Activated gamma-delta T cell (primary cell): Measurements from ENCODE around the gene CNTNAP2.
"Not testable (repeated sequence)": the region's sequence is repeated elsewhere in the genome, so short reads cannot be mapped to it uniquely, and the experiment has no call there.

Source experiments
- DNase-seq: peaks from one replicate; lab custom pipeline; 2025; lab: John Stamatoyannopoulos, UW

Gene CNTNAP2

GRCh38 chr7:147640821-147641220, 1524.2 kb downstream of the CNTNAP2 start:
- DNase-seq: no peak

GRCh38 chr7:147646568-147646967, 1530.0 kb downstream of the CNTNAP2 start:
- DNase-seq: no peak

GRCh38 chr7:147650991-147651390, 1534.4 kb downstream of the CNTNAP2 start:
- DNase-seq: no peak

- DNase-seq: no peak
Observed at GRCh38 chr7:147651601-147652000, 1535.0 kb downstream of the CNTNAP2 start.

GRCh38 chr7:147653456-147653855, 1536.9 kb downstream of the CNTNAP2 start:
- DNase-seq: no peak

- DNase-seq: no peak
Observed at GRCh38 chr7:147658392-147658967, 1541.9 kb downstream of the CNTNAP2 start.

GRCh38 chr7:147659036-147659995, 1542.7 kb downstream of the CNTNAP2 start:
- no peak for DNase-seq

- no peak for DNase-seq
Observed at GRCh38 chr7:147664541-147664940, 1547.9 kb downstream of the CNTNAP2 start.

- no peak for DNase-seq
Observed at GRCh38 chr7:147670759-147671158, 1554.2 kb downstream of the CNTNAP2 start.

- DNase-seq: no peak
Observed at GRCh38 chr7:147674705-147675104, 1558.1 kb downstream of the CNTNAP2 start.

- no peak for DNase-seq
Observed at GRCh38 chr7:147678943-147679342, 1562.3 kb downstream of the CNTNAP2 start.

- DNase-seq: no peak
Observed at GRCh38 chr7:147681530-147681929, 1564.9 kb downstream of the CNTNAP2 start.

GRCh38 chr7:147700702-147701101, 1584.1 kb downstream of the CNTNAP2 start:
- DNase-seq: no peak

GRCh38 chr7:147707926-147708325, 1591.3 kb downstream of the CNTNAP2 start:
- no peak for DNase-seq

- no peak for DNase-seq
Observed at GRCh38 chr7:147708871-147709270, 1592.3 kb downstream of the CNTNAP2 start.

- DNase-seq: no peak
Observed at GRCh38 chr7:147711447-147711846, 1594.8 kb downstream of the CNTNAP2 start.

- DNase-seq: no peak
Observed at GRCh38 chr7:147721962-147722830, 1605.6 kb downstream of the CNTNAP2 start.

GRCh38 chr7:147723536-147723935, 1606.9 kb downstream of the CNTNAP2 start:
- DNase-seq: no peak

- DNase-seq: no peak
Observed at GRCh38 chr7:147731311-147731710, 1614.7 kb downstream of the CNTNAP2 start.

- DNase-seq: not testable (repeated sequence)
Observed at GRCh38 chr7:147737559-147738214, 1621.1 kb downstream of the CNTNAP2 start.

- DNase-seq: no peak
Observed at GRCh38 chr7:147742301-147742700, 1625.7 kb downstream of the CNTNAP2 start.

GRCh38 chr7:147756300-147756699, 1639.7 kb downstream of the CNTNAP2 start:
- DNase-seq: no peak
